Right lobe of liver (tissue), 6 donors: ENCODE results near the gene GCLC. TPM values are rescaled to one million over a fixed set of nuclear protein-coding genes. Genes with fewer than 3 reads are reported as not detected.

Experiments
- ATAC-seq, 4 donors: fragments of 200-7000 bp; cut with Tn5 transposase; one replicate each; pipeline ENCODE4 v1.9.1; 2020; ENCODE audit warnings: mild to moderate bottlenecking in 4 of 4, moderate library complexity in 4 of 4
- DNase-seq, 3 donors: peaks; one replicate each; pipeline ENCODE4 v3.0.0-alpha.2; 2020
- H3K27ac ChIP-seq, 3 donors: fragments of 200-600 bp; one replicate each; pipeline ENCODE4 v1.8.0; 2022
- H3K27me3 ChIP-seq, 2 donors: fragments of 200-600 bp; one replicate each; pipeline ENCODE4 v1.8.0; 2022
- H3K36me3 ChIP-seq, 4 donors: fragments of 200-600 bp; sonication (generic) in 1 of 4; one replicate each; pipeline versions ENCODE4 v1.5.1 to v1.8.0; 2017 to 2022; ENCODE audit warnings: control low read depth in 1 of 4
- H3K4me1 ChIP-seq, 4 donors: fragments of 200-600 bp; sonication (generic) in 1 of 4; one replicate each; pipeline versions ENCODE4 v1.5.1 to v1.8.0; 2017 to 2022; ENCODE audit warnings: control low read depth in 1 of 4
- H3K4me3 ChIP-seq, 3 donors: fragments of 200-600 bp; one replicate each; pipeline ENCODE4 v1.8.0; 2022
- H3K9me3 ChIP-seq, 4 donors: fragments of 200-600 bp; sonication (generic) in 1 of 4; one replicate each; pipeline versions ENCODE4 v1.5.1 to v1.8.0; 2017 to 2022; ENCODE audit warnings: control low read depth in 1 of 4
- CTCF ChIP-seq, 4 donors: fragments of 200-600 bp in 3 of 4; fragments of 450-650 bp in 1 of 4; IDR thresholded peaks; one replicate each; pipeline versions ENCODE4 v1.5.1 to v1.8.0; 2016 to 2022; ENCODE audit warnings: antibody characterized with exemption in 4 of 4, mild to moderate bottlenecking in 2 of 4
- POLR2A ChIP-seq: fragments of 450-650 bp; IDR thresholded peaks from one replicate; pipeline ENCODE4 v1.6.1; 2017; ENCODE audit warnings: antibody characterized with exemption, mild to moderate bottlenecking
- WGBS: methylation state at CpG from one replicate; pipeline ENCODE4 v1.1.6; 2018; ENCODE audit warnings: low coverage, low lambda C conversion rate; ENCODE audit not compliant: insufficient coverage; ENCODE audit errors: missing lambda C conversion rate; 5-methylcytosine and 5-hydroxymethylcytosine counted together
- intact Hi-C, 2 donors: fragments of 100-400 bp; cut with DNase I; formaldehyde crosslinking; loops; one replicate each; pipeline versions ENCODE4 v1.11.2 to v1.14.1; 2022
- total RNA-seq, 6 experiments: library from RNA; depleted of rRNA in 2 of 6; stranded (reverse); fragments of >200 nt in 2 of 6; fragmentation: NEBNext Ultra II Directional in 3 of 6; extraction: Animal tissue kit (Norgen Biotek cat#: 25700) in 3 of 6; gene quantifications; one replicate each; pipeline versions ENCODE4 v1.1.0 to v1.2.4, GENCODE V29; 2016 to 2023
- donor health status: DM: no; HTN: yes; CAD: no.
- donor health status: DM: no; HTN: no; CAD: no.
- donor health status: DM: no; HTN: no; CAD: no.
- donor health status: DM: no; HTN: yes; CAD: no.
- donor health status: DM: no; HTN: yes; CAD: no.

Gene GCLC
- total RNA-seq, 6 experiments from 2014 or later, result 56.8 to 140 (median 103) TPM

GRCh38 chr6:53503060-53503459 is 41.8 kb downstream of the GCLC start:
- Histone ChIP-seq H3K27me3 (no peaks in the 10 kb centered on the region), H3K4me1 (peaks cover 0 to 8% (median 4%) of the 10 kb centered on the region in 4 donors), H3K27ac (no peak overlapping the region), H3K36me3 (peaks cover 0 to 99% (median 27%) of the 10 kb centered on the region in 4 donors), H3K4me3 (no peak overlapping the region), H3K9me3 (no peaks in the 10 kb centered on the region)
- TF ChIP-seq POLR2A (no peak), CTCF (IDR thresholded peaks at IDR 0.05) (no peak)
- DNase-seq (no peak), ATAC-seq (no peak)
- WGBS, result 91% methylated on average over 4 of the region's 5 CpGs
- intact Hi-C loops, result loop anchor here in 1 of 2 donors (10.0 kb wide), 1 partner anchor 162 kb away; the partner anchor contains the start of gene KLHL31

- Histone ChIP-seq H3K27ac (no peak overlapping the region), H3K36me3 (peaks cover 0 to 100% (median 23%) of the 10 kb centered on the region in 4 donors), H3K9me3 (no peaks in the 10 kb centered on the region), H3K4me1 (peaks cover 0 to 8% (median 4%) of the 10 kb centered on the region in 4 donors), H3K27me3 (no peaks in the 10 kb centered on the region), H3K4me3 (no peak overlapping the region)
- DNase-seq (no peak), ATAC-seq (no peak)
- intact Hi-C loops, result loop anchor here in 1 of 2 donors (10.0 kb wide), 1 partner anchor 163 kb away; the partner anchor contains the start of gene KLHL31
- TF ChIP-seq POLR2A, result no peak
- no peak for TF ChIP-seq CTCF (IDR thresholded peaks at IDR 0.05)
- WGBS, result 77% methylated on average over 3 of the region's 3 CpGs
These were observed 43.5 kb downstream of the GCLC start for GRCh38 chr6:53501432-53501831.

GRCh38 chr6:53500095-53500494 is 44.8 kb downstream of the GCLC start:
- H3K4me3 ChIP-seq, result no peak overlapping the region
- H3K4me1 ChIP-seq, result peaks cover 0 to 8% (median 4%) of the 10 kb centered on the region in 4 donors
- no peak for TF ChIP-seq CTCF (IDR thresholded peaks at IDR 0.05)
- TF ChIP-seq POLR2A, result no peak
- H3K36me3 ChIP-seq, result peaks cover 0 to 89% (median 15%) of the 10 kb centered on the region in 4 donors
- intact Hi-C loops, result loop anchor here in 1 of 2 donors (10.0 kb wide), 1 partner anchor 165 kb away; the partner anchor contains the start of gene KLHL31
- H3K27ac ChIP-seq, result no peak overlapping the region
- no peak for ATAC-seq
- H3K9me3 ChIP-seq, result no peaks in the 10 kb centered on the region
- DNase-seq, result no peak
- 83% methylated on average over 1 of the region's 4 CpGs for WGBS
- no peaks in the 10 kb centered on the region for H3K27me3 ChIP-seq

GRCh38 chr6:53499094-53499493 is 45.8 kb downstream of the GCLC start:
- Histone ChIP-seq H3K4me1 (peaks cover 0 to 2% (median under 1%) of the 10 kb centered on the region in 4 donors), H3K4me3 (no peak overlapping the region), H3K36me3 (peaks cover 0 to 79% (median 13%) of the 10 kb centered on the region in 4 donors), H3K27me3 (no peaks in the 10 kb centered on the region), H3K27ac (no peak overlapping the region), H3K9me3 (no peaks in the 10 kb centered on the region)
- ATAC-seq (peak in 1 of 4 donors; percentile 4), DNase-seq (no peak)
- TF ChIP-seq POLR2A, result no peak
- TF ChIP-seq CTCF (IDR thresholded peaks at IDR 0.05), result no peak
- intact Hi-C loops, result loop anchor here in 1 of 2 donors (10.0 kb wide), 1 partner anchor 226 kb away; no protein-coding TSS in a partner anchor
- WGBS, result 92% methylated on average over 3 of the region's 3 CpGs
